ENCODE data around the gene VDAC1.

Gene VDAC1

GRCh38 chr5:133935667-133935940, 69.2 kb downstream of the VDAC1 start:
- TF ChIP-seq EGR1 (IDR thresholded peaks at IDR 0.05) (no peak), RAD21 (IDR thresholded peaks at IDR 0.05; ENCODE audit: low read depth) (no peak), TEAD4 (IDR thresholded peaks at IDR 0.05) (no peak), TAF1 (IDR thresholded peaks at IDR 0.05; ENCODE audit: low read depth) (no peak), CEBPB (IDR thresholded peaks at IDR 0.05) (no peak), CREB1 (IDR thresholded peaks at IDR 0.05; ENCODE audit: low read depth) (no peak), REST (IDR thresholded peaks at IDR 0.05; ENCODE audit: low read depth) (no peak), YY1 (IDR thresholded peaks at IDR 0.05; ENCODE audit: low read depth) (no peak), USF1 (IDR thresholded peaks at IDR 0.05) (no peak), MAX (IDR thresholded peaks at IDR 0.05) (no peak), ZBTB7A (IDR thresholded peaks at IDR 0.05; ENCODE audit: low read depth) (no peak), NFIC (IDR thresholded peaks at IDR 0.05) (no peak), FOXM1 (IDR thresholded peaks at IDR 0.05; ENCODE audit: borderline replicate concordance, low read depth) (no peak)

GRCh38 chr5:133934822-133935666, 69.7 kb downstream of the VDAC1 start:
- TF ChIP-seq REST (IDR thresholded peaks at IDR 0.05; ENCODE audit: low read depth) (no peak), FOXM1 (IDR thresholded peaks at IDR 0.05; ENCODE audit: borderline replicate concordance, low read depth) (no peak), TCF12 (IDR thresholded peaks at IDR 0.05; ENCODE audit: low read depth) (no peak), RAD21 (IDR thresholded peaks at IDR 0.05; ENCODE audit: low read depth) (no peak), TAF1 (IDR thresholded peaks at IDR 0.05; ENCODE audit: low read depth) (no peak), CEBPB (IDR thresholded peaks at IDR 0.05) (no peak)

- TF ChIP-seq CREB1 (IDR thresholded peaks at IDR 0.05; ENCODE audit: low read depth) = no peak
- no peak for TF ChIP-seq TCF12 (IDR thresholded peaks at IDR 0.05; ENCODE audit: low read depth)
- no peak for TF ChIP-seq MAX (IDR thresholded peaks at IDR 0.05)
- no peak for TF ChIP-seq REST (IDR thresholded peaks at IDR 0.05; ENCODE audit: low read depth)
- TF ChIP-seq TAF1 (IDR thresholded peaks at IDR 0.05; ENCODE audit: low read depth) = no peak
- TF ChIP-seq CEBPB (IDR thresholded peaks at IDR 0.05) = no peak
- TF ChIP-seq ZBTB7A (IDR thresholded peaks at IDR 0.05; ENCODE audit: low read depth) = no peak
- no peak for TF ChIP-seq USF1 (IDR thresholded peaks at IDR 0.05)
- no peak for TF ChIP-seq EGR1 (IDR thresholded peaks at IDR 0.05)
- TF ChIP-seq TEAD4 (IDR thresholded peaks at IDR 0.05) = no peak
- no peak for TF ChIP-seq FOXM1 (IDR thresholded peaks at IDR 0.05; ENCODE audit: borderline replicate concordance, low read depth)
- no peak for TF ChIP-seq EP300 (IDR thresholded peaks at IDR 0.05; ENCODE audit: borderline replicate concordance)
- TF ChIP-seq RAD21 (IDR thresholded peaks at IDR 0.05; ENCODE audit: low read depth) = no peak
- TF ChIP-seq NFIC (IDR thresholded peaks at IDR 0.05) = no peak
- no peak for TF ChIP-seq YY1 (IDR thresholded peaks at IDR 0.05; ENCODE audit: low read depth)
Observed at GRCh38 chr5:133934311-133934710, 70.5 kb downstream of the VDAC1 start.

- TF ChIP-seq EGR1 (IDR thresholded peaks at IDR 0.05) = no peak
- TF ChIP-seq TEAD4 (IDR thresholded peaks at IDR 0.05) = no peak
- TF ChIP-seq MAX (IDR thresholded peaks at IDR 0.05) = no peak
- no peak for TF ChIP-seq REST (IDR thresholded peaks at IDR 0.05; ENCODE audit: low read depth)
- TF ChIP-seq CREB1 (IDR thresholded peaks at IDR 0.05; ENCODE audit: low read depth) = no peak
- no peak for TF ChIP-seq FOXM1 (IDR thresholded peaks at IDR 0.05; ENCODE audit: borderline replicate concordance, low read depth)
- TF ChIP-seq RAD21 (IDR thresholded peaks at IDR 0.05; ENCODE audit: low read depth) = no peak
- TF ChIP-seq YY1 (IDR thresholded peaks at IDR 0.05; ENCODE audit: low read depth) = no peak
- TF ChIP-seq TCF12 (IDR thresholded peaks at IDR 0.05; ENCODE audit: low read depth) = no peak
- TF ChIP-seq USF1 (IDR thresholded peaks at IDR 0.05) = no peak
- no peak for TF ChIP-seq EP300 (IDR thresholded peaks at IDR 0.05; ENCODE audit: borderline replicate concordance)
- no peak for TF ChIP-seq CEBPB (IDR thresholded peaks at IDR 0.05)
- no peak for TF ChIP-seq ZBTB7A (IDR thresholded peaks at IDR 0.05; ENCODE audit: low read depth)
- TF ChIP-seq NFIC (IDR thresholded peaks at IDR 0.05) = no peak
Observed at GRCh38 chr5:133933670-133934295, 71.0 kb downstream of the VDAC1 start.
